Neuron (in vitro differentiated cells): ENCODE measurements around the gene LDHD.

Experiments
- H2AFZ ChIP-seq: one replicate; pipeline ENCODE4 v1.6.1; 2013; ENCODE audit warnings: low read depth, mild to moderate bottlenecking, inconsistent platforms, low read length, moderate library complexity
- H3K27me3 ChIP-seq: one replicate; pipeline ENCODE4 v1.6.1; 2013; ENCODE audit warnings: low read length; ENCODE audit not compliant: insufficient read depth
- H3K36me3 ChIP-seq: one replicate; pipeline ENCODE4 v1.6.1; 2013; ENCODE audit warnings: low read length; ENCODE audit not compliant: insufficient read depth
- H3K4me1 ChIP-seq: one replicate; pipeline ENCODE4 v1.6.1; 2013; ENCODE audit warnings: low read length; ENCODE audit not compliant: insufficient read depth
- H3K4me3 ChIP-seq: 2 replicates; pipeline ENCODE4 v1.5.1; 2013; ENCODE audit warnings: mild to moderate bottlenecking, low read length, moderate library complexity
- H3K9me3 ChIP-seq: one replicate; pipeline ENCODE4 v1.6.1; 2013; ENCODE audit warnings: low read length

The LDHD gene

GRCh38 chr16:75111961-75112733, 4.4 kb downstream of the LDHD start:
- Histone ChIP-seq H3K9me3 (peaks cover 2% of the 10 kb centered on the region), H3K4me1 (peaks cover 18% of the 10 kb centered on the region), H3K4me3 (no peak overlapping the region), H2AFZ (no peak overlapping the region), H3K36me3 (no peaks in the 10 kb centered on the region), H3K27me3 (no peaks in the 10 kb centered on the region)

DNA sequence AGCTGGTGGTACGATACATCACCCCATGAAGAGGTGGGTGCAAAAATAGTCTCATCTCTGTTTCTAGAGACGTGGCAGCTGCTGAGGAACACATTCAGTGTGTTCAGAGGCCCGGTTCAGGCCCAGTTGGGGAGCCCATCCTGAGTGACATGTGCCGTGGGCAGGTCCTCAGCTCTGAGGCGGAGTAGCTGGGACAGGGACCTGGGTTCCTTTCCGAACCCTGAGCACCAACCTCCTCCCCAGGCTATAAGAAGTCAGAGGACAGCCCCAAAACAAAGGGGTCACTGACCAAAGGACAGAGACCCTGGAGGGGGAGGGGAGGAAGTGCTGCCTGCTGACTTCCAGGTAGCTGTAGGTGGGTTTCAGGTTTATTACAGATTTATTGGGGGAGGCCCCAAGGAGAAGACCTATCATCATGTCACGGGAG, 5.1 kb downstream of the LDHD start:
- Histone ChIP-seq H3K9me3 (peaks cover 2% of the 10 kb centered on the region), H2AFZ (no peak overlapping the region), H3K36me3 (peaks cover 3% of the 10 kb centered on the region), H3K4me1 (peaks cover 18% of the 10 kb centered on the region), H3K4me3 (no peak overlapping the region), H3K27me3 (no peaks in the 10 kb centered on the region)

DNA sequence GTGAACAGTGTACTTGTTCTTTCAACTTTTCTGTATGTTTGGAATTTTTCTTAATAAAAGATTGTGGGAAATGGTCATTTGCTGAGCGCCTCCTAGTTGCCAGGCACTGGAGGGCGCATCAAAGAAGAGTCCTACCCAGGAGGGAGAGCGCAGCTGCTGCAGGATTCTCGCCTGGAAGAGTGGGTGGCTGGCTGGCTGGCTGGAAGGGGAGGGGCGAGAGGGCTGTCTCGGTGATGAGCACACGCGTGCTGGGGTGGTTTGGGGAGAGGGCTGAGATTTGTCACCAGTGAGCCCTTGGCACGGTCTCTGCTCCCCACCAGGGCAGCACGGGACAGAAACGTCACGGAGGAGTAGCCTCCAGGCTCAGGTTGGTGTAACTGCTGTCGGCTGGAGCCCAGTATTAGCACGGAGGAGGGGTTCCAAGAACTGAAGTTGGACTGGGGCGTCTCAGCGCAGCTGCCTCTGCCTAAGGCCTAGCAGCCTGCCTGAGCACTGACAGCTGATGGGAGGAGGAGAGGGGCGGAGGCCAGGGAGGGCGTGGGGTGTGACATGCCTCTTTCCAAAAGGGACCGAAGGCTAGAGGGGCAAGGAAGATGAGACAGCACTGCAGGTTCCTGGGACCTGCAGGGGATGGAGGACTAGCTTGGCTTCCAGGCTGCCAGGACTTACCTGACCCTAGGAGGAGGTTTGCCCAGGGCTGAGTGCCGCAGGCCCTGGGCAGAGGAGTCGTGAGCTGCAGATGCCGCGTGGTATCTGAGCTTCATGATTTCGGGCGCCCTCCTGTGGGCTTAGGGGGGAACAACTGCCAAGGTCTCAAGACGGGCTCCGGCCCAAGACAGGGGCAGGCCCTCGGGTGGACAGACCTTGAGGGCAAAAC, 5.7 kb downstream of the LDHD start:
- Histone ChIP-seq H2AFZ (no peak overlapping the region), H3K27me3 (no peaks in the 10 kb centered on the region), H3K9me3 (peaks cover 2% of the 10 kb centered on the region), H3K36me3 (peaks cover 8% of the 10 kb centered on the region), H3K4me1 (peaks cover 18% of the 10 kb centered on the region), H3K4me3 (peak overlapping the region; percentile 5)

DNA sequence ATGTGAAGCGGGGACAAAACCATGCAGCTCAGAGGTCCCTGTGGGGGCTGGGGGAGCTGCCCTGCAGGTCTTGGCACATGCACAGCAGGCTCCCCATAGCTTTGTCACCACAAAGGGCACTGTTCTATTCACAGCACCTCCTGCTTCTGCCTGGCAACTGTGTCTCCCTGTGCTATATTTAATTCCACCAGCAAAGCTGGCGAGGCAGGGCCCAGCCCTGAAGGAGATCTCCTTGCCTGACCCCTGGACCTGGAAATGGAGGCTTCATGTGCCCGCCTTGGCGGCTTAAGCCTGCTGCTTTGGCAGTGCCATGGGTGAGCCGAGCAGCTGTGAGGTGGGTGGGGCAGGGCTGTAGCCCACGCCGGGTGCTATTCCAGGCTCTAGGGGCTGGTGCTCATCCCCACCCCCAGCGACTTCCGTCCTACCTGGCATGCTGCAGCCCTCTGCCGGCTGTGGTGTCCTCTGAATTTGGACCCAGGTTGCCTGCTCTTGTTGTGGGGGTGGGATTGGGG, 6.8 kb downstream of the LDHD start:
- no peak overlapping the region for H3K4me3 ChIP-seq
- H3K4me1 ChIP-seq, result peaks cover 18% of the 10 kb centered on the region
- H3K36me3 ChIP-seq, result peaks cover 13% of the 10 kb centered on the region
- no peaks in the 10 kb centered on the region for H3K27me3 ChIP-seq
- peaks cover 1% of the 10 kb centered on the region for H3K9me3 ChIP-seq
- no peak overlapping the region for H2AFZ ChIP-seq

- peaks cover 18% of the 10 kb centered on the region for H3K4me1 ChIP-seq
- no peak overlapping the region for H3K4me3 ChIP-seq
- peaks cover 16% of the 10 kb centered on the region for H3K36me3 ChIP-seq
- no peaks in the 10 kb centered on the region for H3K27me3 ChIP-seq
- no peaks in the 10 kb centered on the region for H3K9me3 ChIP-seq
- H2AFZ ChIP-seq, result no peak overlapping the region
Measured at GRCh38 chr16:75108792-75109731, 7.5 kb downstream of the LDHD start.

GRCh38 chr16:75107505-75107904, 9.1 kb downstream of the LDHD start:
- H3K27me3 ChIP-seq, result no peaks in the 10 kb centered on the region
- H3K9me3 ChIP-seq, result no peaks in the 10 kb centered on the region
- no peak overlapping the region for H3K4me3 ChIP-seq

DNA sequence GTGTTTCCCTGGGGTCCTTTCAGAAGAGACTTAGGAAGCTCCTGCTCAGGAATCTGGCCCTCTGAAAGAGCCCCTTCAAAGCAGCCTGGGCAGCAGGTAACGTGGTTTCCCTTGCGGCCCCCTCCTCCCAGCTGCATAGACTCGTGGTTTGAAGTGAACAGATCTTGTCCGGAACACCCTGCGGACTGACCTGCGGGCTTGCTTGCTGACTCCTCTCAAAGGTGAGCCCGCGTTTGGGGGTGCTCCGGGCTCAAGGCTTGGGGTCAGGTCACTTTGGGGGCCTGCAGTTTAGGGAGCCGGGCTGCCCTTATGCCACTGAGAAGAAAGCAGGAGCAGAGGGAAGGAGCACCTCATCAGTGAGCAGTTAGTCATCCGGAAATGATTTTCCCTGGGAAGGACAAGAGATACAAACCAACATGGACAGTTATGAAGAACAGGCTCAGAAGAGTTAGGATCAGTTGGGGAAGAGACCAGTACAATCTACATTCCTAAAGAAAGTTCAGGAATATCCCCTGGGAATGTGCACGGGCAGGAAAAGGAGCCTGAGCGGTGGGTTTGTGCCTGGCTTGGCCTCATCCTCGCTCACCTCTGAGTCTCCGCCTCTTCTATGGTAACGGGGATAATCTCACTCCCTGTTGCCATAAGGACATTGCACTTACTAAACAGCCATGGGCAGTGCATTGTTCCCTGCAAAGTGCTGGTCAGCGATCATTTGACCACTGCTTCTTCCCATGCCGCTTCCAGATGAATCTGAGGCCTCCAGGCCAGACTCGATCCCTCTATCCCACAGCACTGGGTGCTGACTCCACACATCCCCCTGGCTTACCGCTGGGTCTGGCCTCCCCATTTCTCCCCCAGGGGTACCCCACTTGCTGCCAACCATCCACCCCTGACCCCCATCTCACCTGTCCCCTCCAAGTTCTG, 10.0 kb downstream of the LDHD start:
- H3K36me3 ChIP-seq, result peaks cover 16% of the 10 kb centered on the region
- no peak overlapping the region for H2AFZ ChIP-seq
- no peaks in the 10 kb centered on the region for H3K27me3 ChIP-seq
- peaks cover 18% of the 10 kb centered on the region for H3K4me1 ChIP-seq
- no peaks in the 10 kb centered on the region for H3K9me3 ChIP-seq
- no peak overlapping the region for H3K4me3 ChIP-seq

More at GRCh38 chr16:75107505-75107904, 9.1 kb downstream of the LDHD start:
- Histone ChIP-seq H3K4me1 (peaks cover 18% of the 10 kb centered on the region), H3K36me3 (peaks cover 16% of the 10 kb centered on the region), H2AFZ (no peak overlapping the region)

GRCh38 chr16:75105306-75106061, 11.1 kb downstream of the LDHD start:
- Histone ChIP-seq H3K36me3 (peaks cover 16% of the 10 kb centered on the region), H3K4me3 (no peak overlapping the region), H3K27me3 (no peaks in the 10 kb centered on the region), H2AFZ (no peak overlapping the region), H3K4me1 (peaks cover 12% of the 10 kb centered on the region), H3K9me3 (no peaks in the 10 kb centered on the region)

GRCh38 chr16:75104836-75105235, 11.7 kb downstream of the LDHD start:
- Histone ChIP-seq H3K27me3 (no peaks in the 10 kb centered on the region), H3K9me3 (no peaks in the 10 kb centered on the region), H3K36me3 (peaks cover 16% of the 10 kb centered on the region), H2AFZ (no peak overlapping the region), H3K4me1 (peaks cover 5% of the 10 kb centered on the region), H3K4me3 (no peak overlapping the region)

DNA sequence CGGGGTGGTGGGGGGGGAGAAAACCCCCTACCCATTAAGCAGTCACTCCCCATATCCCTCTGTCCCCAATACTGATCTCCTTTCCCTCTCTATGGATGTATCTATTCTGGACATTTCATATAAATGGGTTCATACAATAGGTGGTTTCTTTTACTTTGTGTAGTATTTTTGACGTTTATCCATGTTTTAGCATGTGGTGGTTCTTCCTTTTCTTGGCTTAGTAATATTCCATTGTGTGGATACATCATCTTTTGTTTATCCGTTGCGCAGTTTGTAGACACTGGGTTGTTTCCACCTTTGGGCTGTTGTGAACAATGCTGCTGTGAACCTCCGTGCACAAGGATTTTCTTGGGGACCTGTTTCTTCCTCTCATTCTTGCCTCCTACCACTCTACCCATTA, 12.6 kb downstream of the LDHD start:
- Histone ChIP-seq H3K4me1 (no peaks in the 10 kb centered on the region), H3K27me3 (no peaks in the 10 kb centered on the region), H2AFZ (no peak overlapping the region), H3K36me3 (peaks cover 16% of the 10 kb centered on the region), H3K4me3 (no peak overlapping the region), H3K9me3 (no peaks in the 10 kb centered on the region)

DNA sequence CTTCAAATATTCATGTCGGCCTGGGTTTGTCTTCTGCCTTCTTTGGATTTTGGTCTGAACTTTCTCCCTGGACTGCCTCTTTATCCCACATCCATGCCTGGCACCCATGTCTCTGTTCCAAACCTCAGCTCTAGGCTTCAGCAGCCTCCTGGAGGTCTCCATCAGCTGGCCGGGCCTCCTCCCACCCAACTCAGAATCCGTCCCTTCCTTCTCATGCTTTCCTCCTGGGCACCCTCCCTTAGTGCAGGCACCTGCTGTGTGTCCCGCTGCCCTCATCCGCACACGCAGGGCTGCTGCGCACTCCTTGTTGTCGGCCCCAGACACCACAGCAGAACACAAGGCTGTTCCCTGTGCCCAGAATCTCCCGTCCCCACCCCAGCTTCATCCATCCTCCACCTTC, 14.0 kb downstream of the LDHD start:
- H3K27me3 ChIP-seq, result no peaks in the 10 kb centered on the region
- no peak overlapping the region for H2AFZ ChIP-seq
- H3K36me3 ChIP-seq, result peaks cover 16% of the 10 kb centered on the region
- H3K4me3 ChIP-seq, result no peak overlapping the region
- no peaks in the 10 kb centered on the region for H3K4me1 ChIP-seq
- no peaks in the 10 kb centered on the region for H3K9me3 ChIP-seq
